Stimulated activated CD8-positive, alpha-beta memory T cell treated with anti-CD3 and anti-CD28 coated beads, Interleukin-7, amount 100 ng/mL, for 4 hours (primary cell): ENCODE measurements around the gene SCUBE1.

ENCODE experiments used
- DNase-seq, 2 donors: peaks; one replicate each; pipeline ENCODE4 v3.0.0-alpha.2; 2020; ENCODE audit warnings: low read depth in 2 of 2

SCUBE1 gene

GRCh38 chr22:43326331-43327156 lies 16.6 kb downstream of the SCUBE1 start:
- DNase-seq, result no peak

DNA sequence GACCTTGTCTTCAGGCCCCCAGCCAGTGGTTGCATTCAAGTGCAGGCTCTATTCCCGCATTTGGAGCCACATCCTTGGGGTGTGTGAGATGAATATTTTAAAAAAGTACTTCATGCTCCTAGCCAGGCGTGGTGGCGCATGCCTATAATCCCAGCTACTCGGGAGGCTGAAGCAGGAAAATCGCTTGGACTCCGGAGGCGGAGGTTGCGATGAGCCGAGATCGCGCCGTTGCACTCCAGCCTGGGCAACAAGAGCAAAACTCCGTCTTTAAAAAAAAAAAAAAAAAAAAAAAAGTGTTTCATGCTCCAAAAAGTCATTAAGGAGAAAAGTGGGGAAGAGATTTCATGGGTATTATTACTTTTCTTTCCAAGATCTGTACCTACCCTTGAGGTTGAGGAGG lies 18.0 kb downstream of the SCUBE1 start:
- DNase-seq, result no peak

DNA sequence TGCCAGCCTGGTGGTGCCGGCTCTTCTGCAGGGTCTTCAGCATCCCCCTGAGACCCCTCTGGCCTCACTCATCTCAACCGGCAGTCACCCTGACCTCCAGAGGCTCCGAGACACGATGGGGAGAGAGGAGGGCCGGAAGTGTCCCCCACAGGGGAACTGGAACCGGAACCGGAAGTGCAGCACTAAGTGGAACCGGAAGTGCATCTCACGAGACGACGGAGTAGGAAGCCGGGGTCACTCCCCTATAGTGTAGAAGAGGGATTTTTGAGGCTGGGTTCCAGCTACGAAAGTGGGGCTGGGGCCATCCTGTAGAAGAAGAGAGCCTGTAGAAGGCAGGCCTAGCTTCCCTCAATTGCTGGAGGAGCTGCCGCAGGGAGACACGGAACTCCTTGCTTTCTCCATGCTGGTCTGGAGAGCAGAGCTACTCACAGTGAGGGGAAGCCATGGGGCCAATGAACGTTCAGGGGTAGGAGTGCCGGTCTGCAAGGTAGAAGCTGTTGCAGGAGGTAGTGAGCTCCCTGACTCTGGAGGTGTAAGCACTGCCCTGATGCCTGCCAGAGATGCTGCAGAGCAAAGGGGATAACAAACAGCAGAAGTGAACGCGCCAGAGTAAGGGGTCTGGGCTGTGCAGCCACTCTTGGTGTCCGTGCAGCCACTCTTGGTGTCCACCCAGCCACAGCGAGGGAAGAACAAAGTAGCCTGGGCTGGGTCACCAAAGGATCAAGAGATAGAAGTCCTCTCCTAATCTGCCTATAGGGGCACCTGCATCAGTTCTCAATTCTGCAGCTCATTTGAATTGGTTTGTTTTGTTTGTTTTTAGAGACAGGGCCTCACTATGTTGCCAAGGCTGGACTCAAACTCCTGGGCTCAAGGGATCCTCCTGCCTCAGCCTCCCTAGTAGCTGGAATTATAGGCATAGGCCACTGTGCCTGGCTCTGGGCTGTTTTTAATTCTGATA lies 21.9 kb downstream of the SCUBE1 start:
- no peak for DNase-seq

- no peak for DNase-seq
Observed at GRCh38 chr22:43319661-43320486, 23.3 kb downstream of the SCUBE1 start.

DNA sequence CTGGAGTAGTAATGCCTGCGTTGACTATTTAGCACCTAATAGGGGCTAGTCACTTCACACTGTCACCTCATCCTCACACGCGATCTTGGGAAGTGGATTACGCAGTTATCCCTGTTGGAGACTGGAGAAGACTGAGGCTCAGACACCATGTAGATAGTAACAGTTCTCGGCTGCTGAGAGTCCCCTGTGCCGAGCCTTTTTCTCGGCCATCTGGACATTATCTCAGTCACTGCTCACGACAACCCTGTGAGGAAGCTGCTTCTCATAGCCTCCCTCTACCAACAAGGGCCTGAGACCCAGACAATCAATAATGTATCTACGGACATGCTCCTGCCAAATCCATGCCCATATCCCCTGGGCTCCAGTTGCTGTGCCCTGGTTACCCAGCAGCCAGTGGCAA lies 25.9 kb downstream of the SCUBE1 start:
- DNase-seq, result no peak

DNA sequence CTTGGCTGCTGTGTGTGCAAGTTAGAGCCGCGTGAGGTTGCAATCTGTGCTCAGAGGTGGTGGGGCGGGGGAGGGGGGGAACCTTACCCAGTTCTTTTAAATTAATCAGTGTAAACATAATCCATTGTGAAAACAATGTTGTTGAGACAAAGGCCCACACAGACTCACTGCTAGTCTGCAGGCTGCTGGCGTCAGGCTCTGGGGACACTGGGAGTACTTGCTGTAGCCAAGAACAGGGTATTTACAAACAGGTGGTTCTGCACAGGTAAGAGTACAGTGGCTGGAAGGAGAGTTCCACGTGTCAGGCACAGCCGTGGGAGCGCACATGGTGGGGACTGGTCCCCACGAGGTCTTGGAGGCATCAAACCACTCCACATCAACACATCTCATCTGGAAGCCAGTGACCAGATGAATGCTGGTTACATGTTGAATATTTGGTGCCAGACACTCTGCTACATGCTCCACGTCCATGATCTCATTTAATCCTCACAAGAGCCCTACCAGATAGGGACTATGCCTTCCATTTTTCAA lies 27.4 kb downstream of the SCUBE1 start:
- DNase-seq, result no peak

- DNase-seq, result no peak
Observed at GRCh38 chr22:43314611-43315010, 28.6 kb downstream of the SCUBE1 start.

- DNase-seq, result no peak
Observed at GRCh38 chr22:43313890-43314474, 29.2 kb downstream of the SCUBE1 start.

- no peak for DNase-seq
Observed at GRCh38 chr22:43313244-43313889, 29.8 kb downstream of the SCUBE1 start.

DNA sequence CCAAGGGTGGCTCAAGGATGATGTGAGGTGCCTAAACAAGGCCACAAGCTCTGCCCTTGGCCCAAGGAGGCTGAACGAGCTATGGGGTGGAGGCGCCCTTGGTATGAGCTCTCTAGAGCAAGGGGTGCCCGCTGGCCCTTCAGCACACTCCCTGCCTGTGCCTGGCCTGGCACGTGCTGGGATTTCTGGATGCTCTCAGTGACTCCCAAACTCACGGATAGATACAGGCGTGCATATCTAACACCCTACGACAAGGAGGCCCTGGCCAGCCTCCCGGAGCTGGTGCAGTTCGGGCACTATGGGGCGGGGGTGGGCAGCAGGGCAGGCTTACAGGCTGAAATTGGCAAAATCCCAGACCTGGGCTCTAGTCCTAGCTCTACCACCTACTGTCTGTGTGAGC lies 30.6 kb downstream of the SCUBE1 start:
- no peak for DNase-seq

DNA sequence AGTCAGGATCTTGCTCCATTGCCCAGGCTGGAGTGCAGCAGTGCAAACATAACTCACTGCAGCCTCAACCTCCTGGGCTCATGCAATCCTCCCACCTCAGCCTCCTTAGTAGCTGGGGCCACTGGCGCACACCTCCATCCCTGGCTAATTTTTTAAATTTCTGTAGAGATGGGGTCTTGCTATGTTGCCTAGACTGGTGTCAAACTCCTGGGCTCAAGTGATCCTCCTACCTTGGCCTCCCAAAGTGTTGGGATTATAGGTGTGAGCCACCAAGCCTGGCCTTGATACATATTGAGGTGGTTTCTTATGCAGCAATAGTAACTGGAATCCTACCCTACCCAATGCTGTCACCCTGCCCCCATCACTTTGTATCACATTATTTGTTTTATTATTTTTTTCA lies 32.4 kb downstream of the SCUBE1 start:
- no peak for DNase-seq

DNA sequence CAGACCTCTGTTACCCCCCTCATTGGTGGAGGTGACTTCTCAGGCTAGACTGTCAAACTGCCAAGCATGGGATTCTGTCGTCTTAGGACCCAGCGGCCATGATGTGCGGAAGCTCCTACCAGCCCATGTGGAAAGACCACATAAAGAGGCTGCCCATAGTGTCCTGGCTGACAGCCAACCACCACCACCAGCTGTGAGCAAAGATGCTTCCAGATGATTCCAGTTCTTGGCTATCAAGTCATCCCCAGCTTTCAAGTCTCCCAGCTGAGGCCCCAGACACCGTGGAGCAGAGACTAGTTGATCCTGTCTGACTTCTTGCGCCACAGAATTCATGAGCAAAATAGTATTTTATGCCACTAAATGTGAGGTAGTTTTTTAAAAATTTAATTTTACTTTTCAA lies 32.9 kb downstream of the SCUBE1 start:
- DNase-seq, result no peak

DNA sequence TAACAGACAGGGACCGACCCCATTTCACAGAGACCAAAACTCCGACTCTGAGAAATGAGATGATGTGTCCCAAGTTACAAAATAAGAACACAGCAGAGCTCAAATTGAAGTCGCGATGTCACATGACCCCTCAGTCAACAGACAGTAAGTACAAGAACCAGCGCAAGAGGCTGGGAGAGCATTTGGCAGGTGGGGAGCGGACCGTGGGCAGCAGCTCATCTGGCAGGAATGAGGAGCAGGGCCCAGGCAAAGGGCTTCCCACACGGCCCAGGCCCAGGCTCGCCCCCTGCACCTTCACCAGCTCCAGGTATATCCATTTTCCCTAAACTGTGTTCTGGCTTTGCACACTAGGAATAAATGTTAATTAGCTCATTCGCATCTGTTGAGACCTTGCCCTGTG lies 34.3 kb downstream of the SCUBE1 start:
- no peak for DNase-seq

DNA sequence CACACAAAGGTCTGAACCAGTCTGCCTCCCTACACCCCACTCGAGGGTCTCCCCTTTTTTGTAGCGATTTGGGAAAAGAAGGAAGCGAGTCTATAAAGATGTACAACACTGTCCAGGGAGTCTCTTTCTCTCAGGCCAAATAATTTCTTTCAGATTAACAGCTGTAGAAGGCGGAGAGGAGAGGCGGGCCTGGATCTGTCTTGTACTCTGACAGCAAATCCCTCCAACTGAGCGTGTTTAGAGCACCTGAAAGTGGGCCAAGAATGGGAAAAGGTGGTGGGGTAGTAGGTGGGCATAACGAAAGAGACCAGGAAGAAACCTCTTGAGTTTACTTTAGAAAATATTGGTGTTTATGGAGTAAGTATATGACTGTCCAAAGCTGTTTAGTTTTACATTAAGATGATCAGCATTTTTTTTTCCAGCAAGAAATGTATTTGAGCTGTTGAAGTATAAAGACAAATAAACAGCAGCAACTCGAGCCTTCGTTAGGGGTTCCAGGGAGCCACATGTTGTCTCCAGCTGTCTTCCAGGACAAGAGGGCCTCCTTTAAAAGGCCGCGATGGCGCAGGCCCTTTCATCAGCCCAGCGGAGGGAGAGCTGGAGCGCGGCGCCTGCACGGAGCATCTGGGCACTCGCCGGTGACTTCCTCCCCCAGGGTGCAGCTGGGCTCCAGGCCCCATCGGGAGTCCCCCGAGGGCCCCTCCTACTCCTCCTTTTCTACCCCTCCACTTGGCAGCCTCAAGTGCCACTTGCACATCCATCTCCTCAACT lies 34.9 kb downstream of the SCUBE1 start:
- DNase-seq, result no peak

DNA sequence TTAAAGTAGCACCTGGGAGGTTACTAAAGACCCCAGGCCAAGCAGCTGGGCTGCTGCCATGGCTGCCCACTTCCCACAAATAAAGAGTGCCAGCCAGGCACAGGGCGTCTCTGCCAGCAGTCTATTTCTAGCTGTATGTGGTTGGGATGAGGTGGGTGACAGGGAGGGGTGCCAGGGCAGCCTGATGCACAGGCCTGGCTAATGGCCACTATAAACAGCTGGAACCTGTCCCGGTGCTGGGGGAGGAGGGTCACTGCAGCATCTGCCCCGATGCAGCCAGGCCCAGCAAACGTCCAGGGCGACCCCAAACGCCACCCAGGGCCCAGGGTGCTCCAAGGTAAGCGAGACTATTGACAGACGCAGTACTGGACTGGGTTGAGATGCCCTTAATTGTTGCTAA lies 37.4 kb downstream of the SCUBE1 start:
- DNase-seq, result no peak

- DNase-seq, result no peak
Observed at GRCh38 chr22:43304831-43305590, 38.2 kb downstream of the SCUBE1 start.

DNA sequence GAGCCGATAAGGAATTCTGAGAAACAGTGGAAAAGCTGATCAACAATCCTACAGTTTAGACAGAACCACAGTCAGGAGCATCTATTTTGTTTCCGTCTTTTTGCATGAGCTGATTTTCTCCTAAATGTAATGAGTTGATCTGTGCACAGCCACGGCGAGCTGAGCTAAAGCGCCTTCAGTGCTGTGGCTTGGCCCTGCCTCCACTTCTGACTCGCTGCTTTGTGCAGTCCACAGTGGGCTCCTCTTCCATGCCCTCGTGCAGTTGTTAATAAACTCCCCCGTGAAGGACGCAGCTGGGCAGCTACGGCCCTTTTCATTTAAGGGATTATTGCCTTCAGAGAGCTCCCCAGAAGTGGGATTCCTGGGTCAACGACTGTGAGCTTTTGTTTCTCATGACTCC lies 39.4 kb downstream of the SCUBE1 start:
- no peak for DNase-seq

GRCh38 chr22:43303166-43303565 lies 40.0 kb downstream of the SCUBE1 start:
- no peak for DNase-seq

DNA sequence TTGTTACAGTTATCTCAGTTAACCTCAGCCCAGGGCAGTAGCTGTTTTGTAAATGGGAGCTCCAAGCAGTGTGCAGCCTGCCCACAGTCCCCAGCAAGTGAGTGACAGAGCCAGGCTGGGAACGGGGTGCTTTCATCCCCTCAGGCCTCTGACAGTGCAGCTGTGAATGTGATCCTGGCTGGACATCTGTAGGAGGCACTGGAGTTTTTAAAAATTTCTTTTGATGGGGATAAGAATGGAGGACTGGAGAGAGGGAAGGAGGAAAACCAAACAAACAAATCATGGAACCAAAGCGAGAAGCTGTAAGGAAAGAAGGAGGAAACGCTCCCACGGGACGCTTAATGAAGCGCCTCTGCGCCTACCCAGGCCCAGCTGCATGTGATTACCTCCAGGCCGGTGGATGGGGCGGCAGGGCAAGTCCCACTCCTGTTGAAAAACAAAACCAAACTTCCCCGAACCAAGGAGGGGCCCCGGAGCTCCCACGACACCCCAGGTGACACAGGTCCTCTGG lies 40.6 kb downstream of the SCUBE1 start:
- DNase-seq, result no peak
